NCI-H2029 treated with DMSO at 0.1 percent for 48 hours (cell line): ENCODE data around the gene PTPN2.
"Not testable (repeated sequence)": the region's sequence is repeated elsewhere in the genome, so short reads cannot be mapped to it uniquely, and the experiment has no call there.

Experiments used
- DNase-seq: peaks from one replicate; lab custom pipeline; 2025; lab: John Stamatoyannopoulos, UW

PTPN2 gene

GRCh38 chr18:12891561-12891960, 7.5 kb upstream of the PTPN2 start:
- no peak for DNase-seq

- no peak for DNase-seq
Measured at GRCh38 chr18:12890964-12891363, 6.9 kb upstream of the PTPN2 start.

GRCh38 chr18:12886498-12887126, 2.6 kb upstream of the PTPN2 start:
- no peak for DNase-seq

- no peak for DNase-seq
Measured at GRCh38 chr18:12885500-12885899, 1.5 kb upstream of the PTPN2 start.

GRCh38 chr18:12884406-12885323, 628 bp upstream of the PTPN2 start:
- no peak for DNase-seq

- no peak for DNase-seq
Measured at GRCh38 chr18:12883372-12883683, 709 bp downstream of the PTPN2 start.

GRCh38 chr18:12882453-12883371, 1.3 kb downstream of the PTPN2 start:
- no peak for DNase-seq

GRCh38 chr18:12880541-12880910, 3.5 kb downstream of the PTPN2 start:
- no peak for DNase-seq

GRCh38 chr18:12879840-12880540, 4.0 kb downstream of the PTPN2 start:
- no peak for DNase-seq

GRCh38 chr18:12874992-12875391, 9.0 kb downstream of the PTPN2 start:
- not testable (repeated sequence) for DNase-seq

- DNase-seq = not testable (repeated sequence)
Measured at GRCh38 chr18:12873961-12874567, 10.0 kb downstream of the PTPN2 start.

GRCh38 chr18:12872408-12872807, 11.6 kb downstream of the PTPN2 start:
- no peak for DNase-seq

GRCh38 chr18:12868576-12868975, 15.5 kb downstream of the PTPN2 start:
- DNase-seq = no peak

GRCh38 chr18:12867441-12868123, 16.5 kb downstream of the PTPN2 start:
- DNase-seq = no peak

GRCh38 chr18:12863687-12864216, 20.3 kb downstream of the PTPN2 start:
- DNase-seq = no peak

- no peak for DNase-seq
Measured at GRCh38 chr18:12862874-12863482, 21.1 kb downstream of the PTPN2 start.

- no peak for DNase-seq
Measured at GRCh38 chr18:12862467-12862866, 21.6 kb downstream of the PTPN2 start.

- no peak for DNase-seq
Measured at GRCh38 chr18:12861637-12862036, 22.4 kb downstream of the PTPN2 start.

GRCh38 chr18:12860530-12860929, 23.5 kb downstream of the PTPN2 start:
- DNase-seq = no peak

GRCh38 chr18:12858991-12859390, 25.0 kb downstream of the PTPN2 start:
- DNase-seq = no peak
